GM03348 (cell line): ENCODE measurements around the gene VPS41.

Experiments used
- DNase-seq: peaks from one replicate; pipeline ENCODE4 v3.0.0; 2012; ENCODE audit warnings: low spot score

The VPS41 gene

GRCh38 chr7:38905056-38905759 lies 3.8 kb downstream of the VPS41 start:
- no peak for DNase-seq

- no peak for DNase-seq
Observed at GRCh38 chr7:38903057-38903456, 5.9 kb downstream of the VPS41 start.

- no peak for DNase-seq
Observed at GRCh38 chr7:38902449-38902848, 6.5 kb downstream of the VPS41 start.

- no peak for DNase-seq
Observed at GRCh38 chr7:38893061-38893460, 15.9 kb downstream of the VPS41 start.

- no peak for DNase-seq
Observed at GRCh38 chr7:38890597-38890996, 18.4 kb downstream of the VPS41 start.

GRCh38 chr7:38889872-38890432 lies 19.0 kb downstream of the VPS41 start:
- no peak for DNase-seq

- DNase-seq, result no peak
Observed at GRCh38 chr7:38889079-38889478, 19.9 kb downstream of the VPS41 start.

- DNase-seq, result no peak
Observed at GRCh38 chr7:38886265-38886664, 22.7 kb downstream of the VPS41 start.

- DNase-seq, result no peak
Observed at GRCh38 chr7:38883706-38884105, 25.3 kb downstream of the VPS41 start.

GRCh38 chr7:38881947-38882684 lies 26.9 kb downstream of the VPS41 start:
- no peak for DNase-seq

- DNase-seq, result no peak
Observed at GRCh38 chr7:38881015-38881414, 28.0 kb downstream of the VPS41 start.

GRCh38 chr7:38880454-38880853 lies 28.5 kb downstream of the VPS41 start:
- DNase-seq, result no peak

GRCh38 chr7:38880035-38880434 lies 29.0 kb downstream of the VPS41 start:
- DNase-seq, result no peak

GRCh38 chr7:38878694-38879457 lies 30.1 kb downstream of the VPS41 start:
- DNase-seq, result no peak

- no peak for DNase-seq
Observed at GRCh38 chr7:38873433-38873832, 35.6 kb downstream of the VPS41 start.

GRCh38 chr7:38872202-38872601 lies 36.8 kb downstream of the VPS41 start:
- no peak for DNase-seq

GRCh38 chr7:38870147-38870546 lies 38.8 kb downstream of the VPS41 start:
- DNase-seq, result no peak

- no peak for DNase-seq
Observed at GRCh38 chr7:38863601-38864291, 45.2 kb downstream of the VPS41 start.

GRCh38 chr7:38862666-38863065 lies 46.3 kb downstream of the VPS41 start:
- no peak for DNase-seq

GRCh38 chr7:38858259-38858884 lies 50.6 kb downstream of the VPS41 start:
- no peak for DNase-seq

GRCh38 chr7:38855867-38856266 lies 53.1 kb downstream of the VPS41 start:
- no peak for DNase-seq

GRCh38 chr7:38855386-38855785 lies 53.6 kb downstream of the VPS41 start:
- DNase-seq, result no peak
